Ecto neural progenitor cell (in vitro differentiated cells): ENCODE data around the gene CHCHD6.

ENCODE experiments used
- DNase-seq: peaks from one replicate; pipeline ENCODE4 v3.0.0-alpha.2; 2018; ENCODE audit warnings: low spot score

Gene CHCHD6

DNA sequence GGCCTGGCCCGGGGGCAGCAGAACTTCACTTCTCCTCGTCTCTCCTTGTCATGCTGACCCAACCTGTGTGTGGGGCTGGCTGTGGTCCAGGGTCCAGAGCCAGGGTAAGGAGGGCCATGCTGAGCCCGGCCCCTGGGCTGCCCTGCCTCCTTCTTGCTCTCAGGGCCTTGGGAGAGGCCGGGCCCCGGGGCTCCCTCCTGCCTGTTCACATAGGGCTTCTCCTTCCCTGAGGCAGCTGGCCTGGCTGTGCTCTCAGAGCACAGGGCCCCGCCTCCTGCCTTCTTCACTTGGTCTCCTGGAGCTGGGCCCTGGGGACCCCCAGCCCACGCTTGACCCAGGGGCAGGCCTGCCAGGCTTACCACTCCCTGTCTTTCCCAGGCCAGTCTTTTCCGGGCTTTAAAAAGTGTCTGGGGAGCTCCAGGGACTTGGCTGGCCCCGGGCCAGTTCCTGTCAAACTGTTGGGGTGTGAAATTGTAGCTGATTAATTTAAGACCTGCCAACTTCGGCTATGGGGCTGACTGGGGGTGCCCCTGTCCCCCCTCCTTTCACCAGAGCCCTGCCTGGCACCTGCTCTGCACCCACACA is 290.7 kb downstream of the CHCHD6 start:
- no peak for DNase-seq

GRCh38 chr3:126995254-126995780 is 291.3 kb downstream of the CHCHD6 start:
- no peak for DNase-seq

- DNase-seq = no peak
Measured at GRCh38 chr3:126995926-126996512, 292.0 kb downstream of the CHCHD6 start.

GRCh38 chr3:126996905-126997304 is 292.9 kb downstream of the CHCHD6 start:
- DNase-seq = no peak

- no peak for DNase-seq
Measured at GRCh38 chr3:126997455-126998038, 293.5 kb downstream of the CHCHD6 start.

- no peak for DNase-seq
Measured at GRCh38 chr3:126998320-126998719, 294.3 kb downstream of the CHCHD6 start.

GRCh38 chr3:126998728-126999127 is 294.7 kb downstream of the CHCHD6 start:
- no peak for DNase-seq

- no peak for DNase-seq
Measured at GRCh38 chr3:126999383-126999782, 295.3 kb downstream of the CHCHD6 start.

DNA sequence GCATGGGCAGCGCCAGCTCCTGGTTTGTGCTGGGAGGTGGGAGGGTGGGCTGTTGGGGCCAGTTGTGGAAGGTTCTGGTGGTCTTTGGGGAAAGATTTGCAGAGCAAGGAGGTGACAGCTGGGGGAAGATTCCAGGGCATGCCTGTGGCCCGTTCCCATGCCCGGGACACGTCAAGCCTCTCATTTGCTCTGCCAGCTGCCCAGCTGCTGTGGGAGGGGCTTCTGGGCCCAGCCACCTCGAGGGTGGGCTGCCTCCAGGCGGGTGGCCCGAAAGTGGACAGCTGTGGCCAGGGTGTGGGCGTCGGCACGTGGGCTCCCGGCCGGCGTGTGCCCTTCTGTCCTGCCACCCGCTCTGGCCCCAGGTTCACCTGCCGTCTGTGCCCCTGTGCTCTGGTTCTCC is 296.1 kb downstream of the CHCHD6 start:
- DNase-seq = no peak

GRCh38 chr3:127000761-127001160 is 296.7 kb downstream of the CHCHD6 start:
- DNase-seq = no peak

DNA sequence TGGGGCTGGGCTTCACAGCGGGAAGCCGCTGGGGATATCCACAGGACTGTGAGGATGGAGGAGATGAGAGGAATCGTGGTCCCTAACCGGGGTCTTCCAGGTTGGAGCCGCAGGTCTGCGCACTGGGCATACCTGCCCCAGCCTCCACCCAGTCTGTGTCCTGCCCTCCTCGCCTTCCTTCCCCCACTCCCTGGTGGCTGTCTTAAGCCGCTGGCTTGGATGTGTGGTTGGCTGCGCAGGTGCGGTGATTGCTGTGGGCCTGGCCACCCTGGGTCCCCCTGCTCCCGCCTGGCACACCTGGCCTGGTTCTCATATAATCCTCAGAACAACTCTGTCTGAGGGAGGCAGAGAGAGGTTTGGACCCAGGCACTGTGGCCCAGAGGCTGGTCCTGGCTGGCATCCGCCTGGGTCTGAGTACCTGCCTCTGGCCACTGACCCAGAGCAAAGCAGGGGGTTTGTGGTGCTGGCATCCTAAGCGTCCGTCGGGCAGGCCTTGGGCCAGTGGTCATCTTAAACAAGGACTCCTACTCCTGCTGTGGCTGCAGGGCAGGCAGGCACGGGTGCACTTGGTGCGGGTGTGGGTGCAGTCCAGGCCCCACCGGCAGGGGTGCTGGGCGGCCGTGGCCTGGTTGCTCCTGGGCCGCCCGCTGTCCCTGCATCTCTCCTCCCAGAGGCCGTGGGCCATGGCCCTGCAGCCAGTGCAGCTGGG is 297.6 kb downstream of the CHCHD6 start:
- DNase-seq = no peak

GRCh38 chr3:127002195-127003174 is 298.4 kb downstream of the CHCHD6 start:
- peak; percentile 92 for DNase-seq

DNA sequence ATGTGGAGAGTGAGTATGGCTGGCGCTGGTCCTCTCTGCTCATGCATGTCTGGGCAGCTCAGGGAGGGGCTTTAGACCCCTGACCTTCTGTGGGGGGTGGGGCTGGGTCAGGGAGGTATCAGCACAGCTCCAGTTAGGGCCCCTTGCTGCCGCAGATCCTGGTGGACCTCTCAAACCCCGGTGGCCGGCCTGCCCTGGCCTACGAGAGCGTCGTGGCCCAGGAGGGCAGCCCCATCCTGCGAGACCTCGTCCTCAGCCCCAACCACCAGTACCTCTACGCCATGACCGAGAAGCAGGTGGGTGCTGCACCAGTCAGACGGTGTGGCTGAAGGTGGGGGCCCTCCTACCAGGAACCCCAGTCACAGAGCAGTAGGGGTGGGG is 299.1 kb downstream of the CHCHD6 start:
- DNase-seq = no peak

DNA sequence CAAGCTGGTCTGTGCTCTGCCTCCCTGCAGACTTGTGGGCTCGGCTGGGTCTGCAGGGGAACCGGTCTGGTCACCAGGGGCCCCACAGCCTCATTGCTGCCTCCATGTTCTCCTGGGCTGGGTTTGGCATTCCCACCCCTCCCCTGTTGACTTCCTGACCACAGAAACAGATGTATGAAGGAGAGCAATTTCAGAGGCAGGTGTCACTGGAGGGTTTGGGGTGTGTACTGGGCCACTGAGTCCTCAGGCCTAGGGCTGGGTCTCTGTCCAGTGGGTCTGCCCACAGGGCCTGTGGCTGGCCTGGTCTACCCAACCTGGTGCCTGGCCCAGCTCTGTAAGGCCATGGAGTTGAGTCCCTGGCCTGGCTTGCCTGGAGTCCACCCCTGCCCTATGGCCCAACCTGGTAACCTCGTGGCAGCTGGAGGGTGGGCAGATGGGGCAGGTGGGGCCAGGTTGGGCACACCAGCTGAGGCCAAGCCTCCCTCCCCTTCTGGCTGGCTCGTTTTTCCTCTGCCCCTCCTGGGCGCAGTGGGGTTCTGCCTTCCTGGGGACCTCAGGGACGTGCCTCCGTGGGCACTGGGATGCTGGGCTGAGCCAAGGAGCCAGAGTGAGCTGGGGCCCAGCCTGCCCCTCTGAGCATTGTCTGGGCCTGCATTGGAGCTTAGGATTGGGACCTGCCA is 299.7 kb downstream of the CHCHD6 start:
- DNase-seq = no peak

DNA sequence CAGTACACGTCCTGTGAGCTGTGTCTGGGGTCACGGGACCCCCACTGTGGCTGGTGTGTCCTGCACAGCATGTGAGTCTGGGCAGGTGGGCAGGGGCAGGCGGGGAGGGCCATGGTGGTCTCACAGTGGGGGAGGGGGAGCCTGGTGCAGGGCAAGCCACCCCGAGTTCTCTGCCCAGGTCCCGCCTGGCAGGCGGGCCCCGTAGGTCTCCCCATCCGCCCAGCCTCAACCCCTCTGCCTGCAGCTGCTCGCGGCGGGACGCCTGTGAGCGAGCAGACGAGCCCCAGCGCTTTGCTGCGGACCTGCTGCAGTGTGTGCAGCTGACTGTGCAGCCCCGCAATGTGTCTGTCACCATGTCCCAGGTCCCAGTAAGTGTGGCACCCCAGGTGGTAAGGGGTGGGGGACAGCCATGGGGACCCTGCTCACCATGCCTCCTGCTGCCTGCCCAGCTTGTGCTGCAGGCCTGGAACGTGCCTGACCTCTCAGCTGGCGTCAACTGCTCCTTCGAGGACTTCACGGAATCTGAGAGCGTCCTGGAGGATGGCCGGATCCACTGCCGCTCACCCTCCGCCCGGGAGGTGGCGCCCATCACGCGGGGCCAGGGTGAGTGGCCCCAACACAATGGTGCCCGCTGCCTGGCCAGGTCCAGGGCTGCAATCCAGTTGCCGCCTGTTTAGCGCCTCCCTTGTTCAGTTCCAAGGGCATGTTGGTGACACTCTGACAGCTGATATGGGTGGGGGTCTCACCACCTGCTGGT is 300.8 kb downstream of the CHCHD6 start:
- no peak for DNase-seq

DNA sequence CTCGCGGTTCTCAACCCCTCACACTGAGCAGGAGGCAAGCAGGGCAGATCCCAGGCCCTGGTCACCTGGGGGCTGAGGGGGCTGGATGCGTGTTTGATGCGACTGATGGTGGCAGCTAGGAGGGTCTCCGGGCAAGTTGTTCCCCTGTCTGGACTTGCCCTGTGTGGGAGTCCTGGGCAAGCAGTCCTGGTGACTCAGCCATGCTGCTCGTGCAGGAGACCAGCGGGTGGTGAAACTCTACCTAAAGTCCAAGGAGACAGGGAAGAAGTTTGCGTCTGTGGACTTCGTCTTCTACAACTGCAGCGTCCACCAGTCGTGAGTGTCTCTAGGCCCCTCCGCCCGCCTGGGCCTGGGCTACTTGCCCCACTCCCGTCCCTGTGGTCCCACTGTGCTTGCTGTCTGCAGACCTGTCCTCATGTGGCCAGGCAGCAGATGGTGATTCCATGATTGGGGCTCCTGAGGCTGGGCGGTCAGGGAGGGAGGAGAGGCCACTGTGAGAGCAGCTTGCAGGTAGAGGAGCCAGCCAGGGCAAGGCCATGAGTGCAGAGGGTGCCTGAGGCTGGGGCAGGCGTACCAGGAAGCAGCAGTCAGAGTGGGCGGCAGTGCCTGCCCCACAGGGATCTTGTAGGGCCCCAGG is 301.9 kb downstream of the CHCHD6 start:
- no peak for DNase-seq

GRCh38 chr3:127006781-127007436 is 302.9 kb downstream of the CHCHD6 start:
- no peak for DNase-seq

DNA sequence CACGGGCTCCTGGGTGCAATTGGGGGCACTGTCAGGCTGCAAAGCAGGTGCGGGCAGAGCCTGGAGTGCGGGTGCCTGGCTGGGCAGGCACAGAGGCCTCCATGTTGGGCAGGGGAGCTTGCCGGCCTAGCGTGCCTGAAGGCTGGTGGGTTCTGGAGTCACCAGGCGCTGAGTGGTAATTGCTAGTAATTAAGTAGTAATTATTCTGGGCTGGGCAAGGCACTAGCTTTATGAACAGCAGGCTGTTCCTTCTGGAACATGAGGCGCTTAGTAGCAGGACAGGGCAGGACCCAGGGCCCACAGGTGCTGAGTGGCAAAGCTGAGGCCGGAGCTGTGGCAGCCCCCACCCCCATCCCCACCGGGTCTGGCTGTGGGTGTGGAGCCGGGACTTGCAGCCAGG is 304.2 kb downstream of the CHCHD6 start:
- DNase-seq = no peak

- DNase-seq = no peak
Measured at GRCh38 chr3:127009531-127009930, 305.5 kb downstream of the CHCHD6 start.
